ENCODE measurements around the gene ROPN1.

Gene ROPN1

DNA sequence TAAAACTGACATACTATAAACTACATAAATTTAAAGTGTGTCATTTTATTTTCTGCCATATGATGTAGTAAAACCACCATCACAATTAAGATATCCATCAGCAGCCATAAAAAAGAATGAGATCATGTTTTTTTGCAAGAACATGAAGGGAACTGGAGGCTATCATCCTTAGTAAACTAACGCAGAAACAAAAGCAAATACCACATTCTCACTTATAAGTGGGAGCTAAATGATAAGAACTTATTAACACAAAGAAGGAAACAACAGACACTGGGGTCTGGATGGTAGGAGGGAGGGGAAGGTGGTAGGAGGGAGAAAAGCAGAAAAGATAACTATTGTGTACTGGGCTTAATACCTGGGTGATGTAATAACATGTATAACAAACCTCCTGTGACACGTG is 55.5 kb downstream of the ROPN1 start:
- Histone ChIP-seq H3K27me3 (replicated peaks; ENCODE audit: control insufficient read depth, insufficient read depth, low read length) (no peaks in the 10 kb centered on the region), H3K36me3 (ENCODE audit: control insufficient read depth, insufficient read depth, low read length) (no peaks in the 10 kb centered on the region), H3K4me3 (replicated peaks; ENCODE audit: low read depth, low read length) (no peak overlapping the region)
- TF ChIP-seq, protein P1, sequence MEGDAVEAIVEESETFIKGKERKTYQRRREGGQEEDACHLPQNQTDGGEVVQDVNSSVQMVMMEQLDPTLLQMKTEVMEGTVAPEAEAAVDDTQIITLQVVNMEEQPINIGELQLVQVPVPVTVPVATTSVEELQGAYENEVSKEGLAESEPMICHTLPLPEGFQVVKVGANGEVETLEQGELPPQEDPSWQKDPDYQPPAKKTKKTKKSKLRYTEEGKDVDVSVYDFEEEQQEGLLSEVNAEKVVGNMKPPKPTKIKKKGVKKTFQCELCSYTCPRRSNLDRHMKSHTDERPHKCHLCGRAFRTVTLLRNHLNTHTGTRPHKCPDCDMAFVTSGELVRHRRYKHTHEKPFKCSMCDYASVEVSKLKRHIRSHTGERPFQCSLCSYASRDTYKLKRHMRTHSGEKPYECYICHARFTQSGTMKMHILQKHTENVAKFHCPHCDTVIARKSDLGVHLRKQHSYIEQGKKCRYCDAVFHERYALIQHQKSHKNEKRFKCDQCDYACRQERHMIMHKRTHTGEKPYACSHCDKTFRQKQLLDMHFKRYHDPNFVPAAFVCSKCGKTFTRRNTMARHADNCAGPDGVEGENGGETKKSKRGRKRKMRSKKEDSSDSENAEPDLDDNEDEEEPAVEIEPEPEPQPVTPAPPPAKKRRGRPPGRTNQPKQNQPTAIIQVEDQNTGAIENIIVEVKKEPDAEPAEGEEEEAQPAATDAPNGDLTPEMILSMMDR (IDR thresholded peaks at IDR 0.05; ENCODE audit: insufficient read depth, low read length, poor library complexity, severe bottlenecking), result no peak
- no peak for DNase-seq (ENCODE audit: extremely low read depth, insufficient read length)

DNA sequence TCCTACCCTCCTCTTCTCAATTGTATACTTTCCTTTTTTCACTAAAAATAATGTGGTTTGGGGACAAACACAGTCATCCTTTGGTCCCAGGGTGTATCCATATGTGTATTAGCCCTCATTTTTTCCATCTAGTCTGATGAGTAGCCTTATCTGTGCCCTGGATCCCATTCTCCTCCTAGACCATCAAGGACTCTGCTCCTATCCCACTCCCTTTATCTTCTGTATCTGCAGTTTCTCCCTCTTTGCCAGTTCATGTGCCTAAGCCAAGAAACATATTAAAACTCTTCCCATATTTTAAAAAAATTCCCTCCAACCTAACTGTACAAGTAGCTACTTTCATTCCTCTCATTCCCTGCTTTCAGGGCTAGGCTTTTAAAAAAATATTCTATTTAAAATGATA is 56.1 kb downstream of the ROPN1 start:
- Histone ChIP-seq H3K36me3 (ENCODE audit: control insufficient read depth, insufficient read depth, low read length) (no peaks in the 10 kb centered on the region), H3K27me3 (replicated peaks; ENCODE audit: control insufficient read depth, insufficient read depth, low read length) (no peaks in the 10 kb centered on the region), H3K4me3 (replicated peaks; ENCODE audit: low read depth, low read length) (no peak overlapping the region)
- no peak for DNase-seq (ENCODE audit: extremely low read depth, insufficient read length)
- TF ChIP-seq, protein P1 (IDR thresholded peaks at IDR 0.05; ENCODE audit: insufficient read depth, low read length, poor library complexity, severe bottlenecking), result no peak

DNA sequence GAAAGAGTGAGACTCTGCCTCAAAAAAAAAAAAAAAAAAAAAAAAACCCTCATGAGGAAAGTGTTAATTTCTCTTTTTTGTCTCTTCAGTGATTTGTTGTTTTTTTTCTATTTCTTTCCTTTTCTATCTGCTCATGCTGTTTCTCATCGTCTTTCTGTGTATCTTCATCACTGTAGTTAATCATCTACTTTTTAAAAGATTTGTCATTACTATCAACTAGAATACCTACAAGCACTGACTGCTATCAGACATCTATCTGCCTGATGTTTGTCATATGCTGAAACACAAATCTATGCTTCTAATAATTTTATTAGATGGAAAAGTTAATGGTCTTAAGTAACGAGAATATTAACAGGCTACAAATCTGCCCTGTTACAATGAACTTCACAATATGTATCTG is 57.7 kb downstream of the ROPN1 start:
- H3K36me3 ChIP-seq (ENCODE audit: control insufficient read depth, insufficient read depth, low read length), result no peaks in the 10 kb centered on the region
- TF ChIP-seq, protein P1 (IDR thresholded peaks at IDR 0.05; ENCODE audit: insufficient read depth, low read length, poor library complexity, severe bottlenecking), result no peak
- no peaks in the 10 kb centered on the region for H3K27me3 ChIP-seq (replicated peaks; ENCODE audit: control insufficient read depth, insufficient read depth, low read length)
- DNase-seq (ENCODE audit: extremely low read depth, insufficient read length), result no peak
- H3K4me3 ChIP-seq (replicated peaks; ENCODE audit: low read depth, low read length), result no peak overlapping the region

DNA sequence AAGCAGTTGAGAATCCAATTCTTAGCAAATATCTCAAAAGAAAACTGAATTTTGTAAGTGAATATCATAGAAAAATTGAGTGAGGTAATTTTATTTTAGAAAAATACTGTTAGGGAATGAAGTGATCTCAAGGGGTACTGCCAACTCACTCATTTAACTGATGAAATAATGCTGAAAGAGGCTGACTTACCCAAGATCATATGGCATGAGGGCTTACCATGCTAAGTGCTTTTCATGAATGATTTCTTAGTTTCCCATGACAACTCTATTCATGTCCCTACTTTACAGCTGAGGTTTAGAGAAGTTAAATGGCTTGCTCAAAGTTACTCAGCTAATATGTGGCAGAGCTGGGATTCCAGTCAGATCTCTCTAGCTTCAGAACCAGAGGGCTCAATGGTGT is 61.5 kb downstream of the ROPN1 start:
- Histone ChIP-seq H3K36me3 (ENCODE audit: control insufficient read depth, insufficient read depth, low read length) (no peaks in the 10 kb centered on the region), H3K27me3 (replicated peaks; ENCODE audit: control insufficient read depth, insufficient read depth, low read length) (no peaks in the 10 kb centered on the region), H3K4me3 (replicated peaks; ENCODE audit: low read depth, low read length) (no peak overlapping the region)
- no peak for DNase-seq (ENCODE audit: extremely low read depth, insufficient read length)
- TF ChIP-seq, protein P1 (IDR thresholded peaks at IDR 0.05; ENCODE audit: insufficient read depth, low read length, poor library complexity, severe bottlenecking), result no peak

DNA sequence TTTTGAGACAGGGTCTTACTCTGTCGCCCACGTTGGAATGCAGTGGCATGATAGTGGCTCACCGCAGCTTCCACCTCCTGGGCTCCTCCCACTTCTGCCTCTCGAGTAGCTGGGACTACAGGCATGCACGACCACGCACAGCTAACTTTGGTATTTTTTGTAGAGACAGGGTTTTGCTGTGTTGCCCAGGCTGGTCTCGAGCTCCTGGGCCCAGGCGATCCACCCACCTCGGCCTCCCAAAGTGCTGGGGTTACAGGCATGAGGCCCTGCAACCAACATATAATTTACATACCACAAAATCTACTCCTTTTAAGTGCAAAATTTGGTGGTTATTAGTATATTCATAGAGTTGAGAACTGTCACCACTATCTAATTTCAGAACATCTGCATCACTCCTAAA is 62.6 kb downstream of the ROPN1 start:
- Histone ChIP-seq H3K36me3 (ENCODE audit: control insufficient read depth, insufficient read depth, low read length) (no peaks in the 10 kb centered on the region; the same call in 1 of the 2 replicates), H3K27me3 (replicated peaks; ENCODE audit: control insufficient read depth, insufficient read depth, low read length) (no peaks in the 10 kb centered on the region), H3K4me3 (replicated peaks; ENCODE audit: low read depth, low read length) (no peak overlapping the region)
- TF ChIP-seq, protein P1 (IDR thresholded peaks at IDR 0.05; ENCODE audit: insufficient read depth, low read length, poor library complexity, severe bottlenecking), result no peak
- DNase-seq (ENCODE audit: extremely low read depth, insufficient read length), result no peak

DNA sequence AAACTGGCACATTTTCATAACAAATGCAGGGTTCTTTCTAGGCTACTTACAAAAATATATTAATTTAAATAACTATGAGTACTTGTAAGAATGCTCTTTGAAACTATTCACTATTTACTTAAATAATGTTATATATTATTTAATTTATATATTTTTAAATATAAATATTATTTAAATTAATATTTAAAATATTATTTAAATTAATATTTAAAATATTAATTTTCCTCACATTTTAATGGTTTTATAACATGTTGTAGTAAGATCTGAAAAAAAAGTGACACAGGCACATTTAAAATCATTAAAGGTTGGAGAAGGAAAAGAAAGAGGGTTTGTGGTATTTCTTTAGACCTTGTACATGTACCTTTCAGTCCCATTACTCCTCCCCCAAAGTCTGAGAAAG is 65.5 kb downstream of the ROPN1 start:
- H3K36me3 ChIP-seq (ENCODE audit: control insufficient read depth, insufficient read depth, low read length), result no peaks in the 10 kb centered on the region; the same call in 1 of the 2 replicates
- no peaks in the 10 kb centered on the region for H3K27me3 ChIP-seq (replicated peaks; ENCODE audit: control insufficient read depth, insufficient read depth, low read length)
- DNase-seq (ENCODE audit: extremely low read depth, insufficient read length), result no peak
- H3K4me3 ChIP-seq (replicated peaks; ENCODE audit: low read depth, low read length), result no peak overlapping the region
- TF ChIP-seq, protein P1 (IDR thresholded peaks at IDR 0.05; ENCODE audit: insufficient read depth, low read length, poor library complexity, severe bottlenecking), result no peak
